ENCODE results near the gene UBIAD1.
"Not testable (repeated sequence)": the region's sequence is repeated elsewhere in the genome, so short reads cannot be mapped to it uniquely, and the experiment has no call there.

Gene UBIAD1

GRCh38 chr1:11279630-11280029, 6.6 kb downstream of the UBIAD1 start:
- no peak for DNase-seq (ENCODE audit: extremely low read depth in 1 of 2, low read depth in 1 of 2)

GRCh38 chr1:11280719-11281376, 7.8 kb downstream of the UBIAD1 start:
- no peak for DNase-seq (ENCODE audit: extremely low read depth in 1 of 2, low read depth in 1 of 2)

- no peak for DNase-seq (ENCODE audit: extremely low read depth in 1 of 2, low read depth in 1 of 2)
Measured at GRCh38 chr1:11281518-11282331, 8.7 kb downstream of the UBIAD1 start.

- no peak for DNase-seq (ENCODE audit: extremely low read depth in 1 of 2, low read depth in 1 of 2)
Measured at GRCh38 chr1:11283151-11283550, 10.2 kb downstream of the UBIAD1 start.

- DNase-seq (ENCODE audit: extremely low read depth in 1 of 2, low read depth in 1 of 2) = no peak
Measured at GRCh38 chr1:11284784-11285183, 11.8 kb downstream of the UBIAD1 start.

- DNase-seq (ENCODE audit: extremely low read depth in 1 of 2, low read depth in 1 of 2) = no peak
Measured at GRCh38 chr1:11285883-11286734, 13.1 kb downstream of the UBIAD1 start.

- DNase-seq (ENCODE audit: extremely low read depth in 1 of 2, low read depth in 1 of 2) = no peak
Measured at GRCh38 chr1:11286735-11287410, 13.9 kb downstream of the UBIAD1 start.

GRCh38 chr1:11289064-11289463, 16.1 kb downstream of the UBIAD1 start:
- DNase-seq (ENCODE audit: extremely low read depth in 1 of 2, low read depth in 1 of 2) = no peak

GRCh38 chr1:11291049-11291448, 18.1 kb downstream of the UBIAD1 start:
- no peak for DNase-seq (ENCODE audit: extremely low read depth in 1 of 2, low read depth in 1 of 2)

- DNase-seq (ENCODE audit: extremely low read depth in 1 of 2, low read depth in 1 of 2) = no peak
Measured at GRCh38 chr1:11293856-11294255, 20.9 kb downstream of the UBIAD1 start.

- DNase-seq (ENCODE audit: extremely low read depth in 1 of 2, low read depth in 1 of 2) = no peak
Measured at GRCh38 chr1:11294951-11295350, 22.0 kb downstream of the UBIAD1 start.

GRCh38 chr1:11295905-11296304, 22.9 kb downstream of the UBIAD1 start:
- DNase-seq (ENCODE audit: extremely low read depth in 1 of 2, low read depth in 1 of 2) = no peak

- not testable (repeated sequence) for DNase-seq (ENCODE audit: extremely low read depth in 1 of 2, low read depth in 1 of 2)
Measured at GRCh38 chr1:11297774-11298173, 24.8 kb downstream of the UBIAD1 start.

GRCh38 chr1:11298390-11299224, 25.6 kb downstream of the UBIAD1 start:
- no peak for DNase-seq (ENCODE audit: extremely low read depth in 1 of 2, low read depth in 1 of 2)

GRCh38 chr1:11299225-11299574, 26.2 kb downstream of the UBIAD1 start:
- DNase-seq (ENCODE audit: extremely low read depth in 1 of 2, low read depth in 1 of 2) = no peak

- DNase-seq (ENCODE audit: extremely low read depth in 1 of 2, low read depth in 1 of 2) = no peak
Measured at GRCh38 chr1:11301601-11302000, 28.6 kb downstream of the UBIAD1 start.

GRCh38 chr1:11302366-11302765, 29.4 kb downstream of the UBIAD1 start:
- DNase-seq (ENCODE audit: extremely low read depth in 1 of 2, low read depth in 1 of 2) = no peak

- DNase-seq (ENCODE audit: extremely low read depth in 1 of 2, low read depth in 1 of 2) = not testable (repeated sequence)
Measured at GRCh38 chr1:11305516-11305915, 32.5 kb downstream of the UBIAD1 start.

- DNase-seq (ENCODE audit: extremely low read depth in 1 of 2, low read depth in 1 of 2) = no peak
Measured at GRCh38 chr1:11307852-11308251, 34.9 kb downstream of the UBIAD1 start.

- no peak for DNase-seq (ENCODE audit: extremely low read depth in 1 of 2, low read depth in 1 of 2)
Measured at GRCh38 chr1:11308699-11309224, 35.8 kb downstream of the UBIAD1 start.
